H4 (cell line): ENCODE data around the gene EFTUD2. TPM values are rescaled to one million over a fixed set of nuclear protein-coding genes. Genes with fewer than 3 reads are reported as not detected.
"Not testable (repeated sequence)": the region's sequence is repeated elsewhere in the genome, so short reads cannot be mapped to it uniquely, and the experiment has no call there.

ENCODE experiments used
- DNase-seq: peaks from one replicate; pipeline ENCODE4 v3.0.0-alpha.2; 2015; ENCODE audit warnings: low spot score
- total RNA-seq: library from RNA; depleted of rRNA; stranded (reverse); fragments of >200 nt; shearing (Covaris generic); gene quantifications from 2 replicates; pipeline ENCODE4 v1.2.3, GENCODE V29; 2014

The EFTUD2 gene
- total RNA-seq, 1 experiment from 2014 or later: 173 TPM

DNA sequence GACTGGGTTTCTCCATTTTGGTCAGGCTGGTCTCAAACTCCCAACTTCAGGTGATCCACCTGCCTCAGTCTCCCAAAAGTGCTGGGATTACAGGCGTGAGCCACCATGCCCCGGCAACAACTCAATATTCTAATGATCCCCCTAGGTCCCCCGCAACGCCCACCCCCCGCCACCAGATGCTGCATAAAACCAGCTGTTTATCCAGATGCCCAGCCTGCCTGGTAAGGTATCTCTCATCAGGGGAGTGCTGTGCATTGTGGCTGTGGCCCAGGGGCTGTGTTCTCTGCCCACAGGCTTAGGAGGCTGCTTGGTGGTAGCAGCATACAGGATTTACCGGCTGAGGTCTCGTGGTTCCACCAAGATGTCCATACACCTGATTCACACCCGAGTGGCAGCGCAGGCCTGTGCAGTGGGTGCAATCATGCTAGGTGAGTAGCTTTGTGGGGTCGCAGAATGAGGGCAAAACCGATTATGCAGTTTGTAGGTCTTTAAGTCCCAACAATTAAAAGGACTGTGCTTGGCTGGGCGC, 50.2 kb downstream of the EFTUD2 start:
- DNase-seq: no peak

GRCh38 chr17:44848257-44848795, 50.9 kb downstream of the EFTUD2 start:
- DNase-seq: no peak

GRCh38 chr17:44847586-44847985, 51.7 kb downstream of the EFTUD2 start, which contains the start of gene HIGD1B:
HIGD1B (plus strand) TSS chr17:44847883; CDS start chr17:44848153, 270 bp downstream.
- DNase-seq: no peak

DNA sequence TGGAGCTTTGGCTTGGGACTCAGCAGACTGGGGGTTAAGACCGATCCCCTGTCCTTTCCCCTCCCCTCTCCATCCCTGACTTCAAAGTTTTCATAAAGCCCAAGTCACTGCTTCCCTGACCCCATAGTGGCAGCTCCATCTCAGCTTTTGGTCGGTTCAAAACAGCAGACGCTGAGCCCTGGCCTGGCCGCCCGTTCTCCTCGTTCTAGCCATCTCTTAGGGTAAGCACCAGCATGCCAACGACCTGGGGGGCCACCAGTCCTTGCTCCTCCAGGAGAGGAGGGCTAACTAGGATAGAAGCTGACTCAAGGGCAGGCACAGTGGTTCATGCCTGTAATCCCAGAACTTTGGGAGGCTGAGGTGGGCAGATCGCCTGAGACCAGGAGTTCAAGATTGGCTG, 53.0 kb downstream of the EFTUD2 start:
- no peak for DNase-seq

DNA sequence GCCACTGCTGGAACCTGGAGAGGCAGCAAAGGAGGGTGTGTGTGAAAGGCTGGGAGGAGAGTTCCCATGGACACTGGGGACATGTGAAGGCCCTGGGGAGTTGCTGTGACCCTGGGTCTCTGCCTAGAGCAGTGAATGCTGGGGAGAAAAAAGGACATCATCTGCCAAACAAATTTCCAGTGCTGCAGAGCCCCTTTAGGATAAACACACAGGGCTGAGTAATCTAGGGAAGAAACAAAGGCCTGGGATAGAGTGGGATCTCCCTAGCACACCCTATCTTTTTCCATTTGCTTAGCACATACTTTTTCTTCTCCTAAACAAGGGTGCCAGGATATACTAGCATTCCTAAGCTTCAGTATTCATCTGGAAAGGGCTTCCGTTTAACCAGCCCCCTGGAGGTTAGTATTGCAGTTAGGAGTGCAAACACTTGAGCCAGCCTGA, 54.8 kb downstream of the EFTUD2 start:
- DNase-seq: no peak

- DNase-seq: no peak
Measured at GRCh38 chr17:44842748-44843147, 56.5 kb downstream of the EFTUD2 start.

GRCh38 chr17:44840936-44841335, 58.3 kb downstream of the EFTUD2 start:
- DNase-seq: no peak

DNA sequence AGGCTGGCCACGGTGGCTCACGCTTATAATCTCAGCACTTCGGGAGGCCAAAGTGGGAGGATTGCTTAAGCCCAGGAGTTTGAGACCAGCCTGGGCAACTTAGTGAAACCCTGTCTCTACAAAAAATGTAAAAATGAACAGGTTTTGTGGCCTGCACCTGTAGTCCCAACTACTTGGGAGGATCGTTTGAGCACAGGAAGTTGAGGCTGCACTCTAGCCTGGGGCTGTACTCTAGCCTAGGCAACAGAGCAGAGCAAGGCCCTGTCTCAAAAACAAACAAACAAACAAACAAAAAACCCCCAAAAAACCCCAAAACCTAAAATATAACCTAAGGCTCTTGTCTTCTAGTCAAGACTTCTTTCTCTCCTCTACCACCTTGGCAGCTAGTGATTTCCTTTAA, 59.0 kb downstream of the EFTUD2 start:
- no peak for DNase-seq

DNA sequence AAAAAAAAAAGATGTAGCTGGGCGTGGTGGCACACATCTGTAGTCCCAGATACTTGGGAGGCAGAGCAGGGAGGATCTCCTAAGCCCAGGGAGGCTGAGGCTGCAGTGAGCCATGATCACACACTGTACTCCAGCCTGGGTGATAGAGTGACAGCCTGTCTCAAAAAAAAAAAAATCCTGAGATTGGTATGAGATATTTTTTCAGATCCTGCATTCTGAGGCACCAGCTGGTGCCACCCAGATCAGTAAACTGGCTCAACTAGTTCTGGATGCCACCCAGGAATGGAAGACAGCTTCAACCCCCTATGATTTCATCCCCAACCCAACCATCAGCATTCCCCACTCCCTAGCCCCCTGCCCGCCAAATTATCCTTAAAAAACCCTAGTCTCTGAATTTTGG, 62.0 kb downstream of the EFTUD2 start:
- DNase-seq: no peak

- no peak for DNase-seq
Measured at GRCh38 chr17:44832805-44833204, 66.4 kb downstream of the EFTUD2 start.

DNA sequence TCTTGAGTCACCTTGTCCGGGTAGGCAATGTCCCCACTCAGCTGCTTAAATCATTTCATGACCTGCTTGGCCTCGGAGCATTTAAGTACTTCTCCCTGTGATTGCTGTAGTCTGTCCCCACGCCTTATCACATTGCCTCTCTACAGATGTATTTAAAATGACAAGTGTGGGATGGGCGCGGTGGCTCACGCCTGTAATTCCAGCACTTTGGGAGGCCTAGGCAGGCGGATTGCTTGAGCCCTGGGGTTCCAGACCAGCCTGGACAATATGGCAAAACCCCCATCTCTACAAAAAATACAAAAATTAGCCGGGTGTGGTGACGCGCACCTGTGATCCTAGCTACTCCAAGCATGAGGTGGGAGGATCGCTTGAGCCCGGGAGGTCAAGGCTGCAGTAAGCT, 67.9 kb downstream of the EFTUD2 start:
- DNase-seq: no peak

GRCh38 chr17:44830359-44831288, 68.6 kb downstream of the EFTUD2 start:
- DNase-seq: no peak

GRCh38 chr17:44829523-44830358, 69.5 kb downstream of the EFTUD2 start, which contains the start of gene GJC1:
GJC1 (minus strand) TSS chr17:44830287; CDS start chr17:44805817, 24,470 bp downstream.
- DNase-seq: no peak

DNA sequence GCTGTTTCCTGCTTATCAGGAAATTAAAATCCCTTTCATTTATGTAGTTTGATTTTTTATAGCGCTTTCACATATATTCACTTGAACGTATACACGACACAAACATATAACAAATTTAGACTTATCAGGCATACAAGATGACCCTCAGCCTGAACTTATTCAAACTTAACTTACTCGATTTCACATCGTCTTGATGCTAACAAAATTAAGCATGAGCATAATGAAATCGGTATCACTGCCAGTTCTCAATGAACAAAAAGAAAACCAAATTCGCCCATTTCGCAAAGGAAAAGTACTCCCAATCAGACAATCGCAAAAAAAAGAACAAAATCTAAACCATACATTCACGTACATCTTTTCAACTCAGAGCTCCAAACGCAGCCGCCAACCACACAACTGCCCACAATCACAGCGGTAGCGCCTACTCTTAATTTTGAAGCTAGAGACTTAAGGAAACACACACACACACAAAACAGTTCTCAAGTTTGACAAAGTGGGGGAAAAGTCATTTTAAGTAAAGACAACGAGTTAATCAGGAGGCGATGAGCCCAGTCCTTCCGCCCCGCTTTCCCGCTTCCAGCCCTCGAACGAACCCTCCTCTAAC, 70.2 kb downstream of the EFTUD2 start:
- no peak for DNase-seq

GRCh38 chr17:44827863-44828262, 71.4 kb downstream of the EFTUD2 start:
- DNase-seq: no peak

DNA sequence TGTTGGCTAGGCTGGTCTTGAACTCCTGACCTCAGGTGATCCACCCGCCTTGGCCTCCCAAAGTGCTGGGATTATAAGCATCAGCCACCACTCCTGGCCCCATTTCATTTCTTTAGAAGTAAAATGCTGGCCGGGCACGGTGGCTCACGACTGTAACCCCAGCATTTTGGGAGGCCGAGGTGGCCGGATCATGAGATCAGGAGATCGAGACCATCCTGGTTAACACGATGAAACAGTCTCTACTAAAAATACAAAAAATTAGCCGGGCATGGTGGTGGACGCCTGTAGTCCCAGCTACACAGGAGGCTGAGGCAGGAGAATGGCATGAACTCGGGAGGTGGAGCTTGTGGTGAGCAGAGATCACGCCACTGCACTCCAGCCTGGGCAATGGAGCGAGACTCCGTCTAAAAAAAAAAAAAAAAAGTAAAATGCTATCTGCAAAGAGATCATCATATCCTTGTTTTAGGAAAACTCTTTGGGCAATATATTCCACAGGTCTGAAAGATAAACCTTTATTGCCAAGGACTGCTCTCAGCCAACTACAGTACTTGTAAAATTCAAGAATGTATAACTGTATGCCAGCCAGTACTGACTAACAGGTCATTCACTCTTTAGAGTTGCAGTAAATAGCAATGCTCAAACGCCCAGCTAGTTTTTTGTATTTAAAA, 73.0 kb downstream of the EFTUD2 start:
- no peak for DNase-seq

DNA sequence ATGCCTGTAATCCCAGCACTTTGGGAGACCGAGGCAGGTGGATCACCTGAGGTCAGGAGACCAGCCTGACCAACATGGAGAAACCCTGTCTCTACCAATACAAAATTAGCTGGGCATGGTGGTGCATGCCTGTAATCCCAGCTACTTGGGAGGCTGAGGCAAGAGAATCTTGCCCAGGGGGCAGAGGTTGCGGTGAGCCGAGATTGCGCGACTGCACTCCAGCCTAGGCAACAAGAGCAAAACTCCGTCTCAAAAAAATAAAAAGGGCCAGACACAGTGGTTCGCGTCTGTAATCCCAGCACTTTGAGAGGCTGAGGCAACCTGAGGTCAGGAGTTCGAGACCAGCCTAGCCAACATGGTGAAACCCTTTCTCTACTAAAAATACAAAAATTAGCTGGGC, 74.0 kb downstream of the EFTUD2 start:
- not testable (repeated sequence) for DNase-seq

- peak; percentile 60 for DNase-seq
Measured at GRCh38 chr17:44820631-44821212, 78.5 kb downstream of the EFTUD2 start.

DNA sequence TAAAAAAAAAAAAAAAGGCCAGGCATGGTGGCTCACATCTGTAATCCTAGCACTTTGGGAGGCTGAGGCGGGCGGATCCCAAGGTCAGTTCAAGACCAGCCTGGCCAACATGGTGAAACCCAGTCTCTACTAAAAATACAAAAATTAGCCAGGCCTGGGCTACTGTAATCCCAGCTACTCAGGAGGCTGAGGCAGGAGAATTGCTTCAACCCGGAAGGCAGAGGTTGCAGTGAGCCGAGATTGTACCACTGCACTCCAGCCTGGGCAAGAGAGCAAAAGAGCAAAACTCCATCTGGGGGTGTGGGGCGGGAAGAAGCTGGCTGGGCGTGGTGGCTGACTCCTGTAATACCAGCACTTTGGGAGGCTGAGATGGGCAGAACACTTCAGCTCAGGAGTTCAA, 80.7 kb downstream of the EFTUD2 start:
- DNase-seq: not testable (repeated sequence)

DNA sequence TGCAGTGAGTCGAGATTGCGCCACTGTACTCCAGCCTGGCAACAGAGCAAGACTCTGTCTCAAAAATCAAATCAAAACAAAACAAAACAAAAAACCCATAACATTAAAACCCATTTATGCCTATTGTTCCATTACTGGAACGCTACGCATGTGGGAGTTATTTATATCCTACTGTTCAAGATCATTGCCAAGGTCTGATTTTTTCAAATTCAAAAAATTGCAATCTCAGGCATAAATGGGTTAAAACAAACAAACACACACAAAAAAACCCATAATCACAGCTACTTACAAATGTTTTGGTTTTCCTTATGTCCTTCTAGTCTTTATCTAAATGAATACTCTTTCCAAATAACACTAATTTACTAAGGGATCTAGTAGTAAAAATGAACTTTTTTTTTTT, 87.0 kb downstream of the EFTUD2 start:
- DNase-seq: no peak
